ENCODE data around the gene TBK1.

DNA sequence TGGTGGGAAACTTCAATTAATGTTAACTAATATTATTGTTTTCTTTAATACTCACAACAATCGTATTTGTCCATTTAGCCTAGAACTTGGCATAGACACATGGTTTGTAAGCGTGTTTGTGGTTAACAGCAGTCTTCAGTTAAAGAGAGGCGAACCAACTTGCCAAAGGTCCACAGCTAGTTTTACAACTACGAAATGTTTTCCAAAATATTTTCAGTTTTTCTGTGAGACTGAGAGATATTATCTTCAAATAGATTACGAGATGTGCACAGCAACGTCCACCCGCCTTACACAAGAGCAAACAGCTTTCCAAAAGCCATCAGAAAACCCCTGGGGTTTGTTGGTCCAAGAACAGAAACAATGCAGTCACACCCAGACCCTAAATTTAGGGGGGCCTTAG is 99.8 kb downstream of the TBK1 start:
- TF ChIP-seq POLR2AphosphoS5 (IDR thresholded peaks at IDR 0.05) (no peak), POLR2A (IDR thresholded peaks at IDR 0.05) (no peak)
- TF ChIP-seq, protein P1, sequence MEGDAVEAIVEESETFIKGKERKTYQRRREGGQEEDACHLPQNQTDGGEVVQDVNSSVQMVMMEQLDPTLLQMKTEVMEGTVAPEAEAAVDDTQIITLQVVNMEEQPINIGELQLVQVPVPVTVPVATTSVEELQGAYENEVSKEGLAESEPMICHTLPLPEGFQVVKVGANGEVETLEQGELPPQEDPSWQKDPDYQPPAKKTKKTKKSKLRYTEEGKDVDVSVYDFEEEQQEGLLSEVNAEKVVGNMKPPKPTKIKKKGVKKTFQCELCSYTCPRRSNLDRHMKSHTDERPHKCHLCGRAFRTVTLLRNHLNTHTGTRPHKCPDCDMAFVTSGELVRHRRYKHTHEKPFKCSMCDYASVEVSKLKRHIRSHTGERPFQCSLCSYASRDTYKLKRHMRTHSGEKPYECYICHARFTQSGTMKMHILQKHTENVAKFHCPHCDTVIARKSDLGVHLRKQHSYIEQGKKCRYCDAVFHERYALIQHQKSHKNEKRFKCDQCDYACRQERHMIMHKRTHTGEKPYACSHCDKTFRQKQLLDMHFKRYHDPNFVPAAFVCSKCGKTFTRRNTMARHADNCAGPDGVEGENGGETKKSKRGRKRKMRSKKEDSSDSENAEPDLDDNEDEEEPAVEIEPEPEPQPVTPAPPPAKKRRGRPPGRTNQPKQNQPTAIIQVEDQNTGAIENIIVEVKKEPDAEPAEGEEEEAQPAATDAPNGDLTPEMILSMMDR (IDR thresholded peaks at IDR 0.05 in 8 of 11, conservative IDR thresholded peaks at IDR 0.05 in 3 of 11): no peak

Data from spleen (tissue), 7 donors.